Measurements from ENCODE around the gene TMEM208.

The TMEM208 gene

GRCh38 chr16:67252609-67253497, 25.9 kb downstream of the TMEM208 start:
- no peak for DNase-seq
- TF ChIP-seq GATA1 (IDR thresholded peaks at IDR 0.05; ENCODE audit: low read depth, low read length) (no peak), POLR2A (IDR thresholded peaks at IDR 0.05; ENCODE audit: low read length) (no peak)

DNA sequence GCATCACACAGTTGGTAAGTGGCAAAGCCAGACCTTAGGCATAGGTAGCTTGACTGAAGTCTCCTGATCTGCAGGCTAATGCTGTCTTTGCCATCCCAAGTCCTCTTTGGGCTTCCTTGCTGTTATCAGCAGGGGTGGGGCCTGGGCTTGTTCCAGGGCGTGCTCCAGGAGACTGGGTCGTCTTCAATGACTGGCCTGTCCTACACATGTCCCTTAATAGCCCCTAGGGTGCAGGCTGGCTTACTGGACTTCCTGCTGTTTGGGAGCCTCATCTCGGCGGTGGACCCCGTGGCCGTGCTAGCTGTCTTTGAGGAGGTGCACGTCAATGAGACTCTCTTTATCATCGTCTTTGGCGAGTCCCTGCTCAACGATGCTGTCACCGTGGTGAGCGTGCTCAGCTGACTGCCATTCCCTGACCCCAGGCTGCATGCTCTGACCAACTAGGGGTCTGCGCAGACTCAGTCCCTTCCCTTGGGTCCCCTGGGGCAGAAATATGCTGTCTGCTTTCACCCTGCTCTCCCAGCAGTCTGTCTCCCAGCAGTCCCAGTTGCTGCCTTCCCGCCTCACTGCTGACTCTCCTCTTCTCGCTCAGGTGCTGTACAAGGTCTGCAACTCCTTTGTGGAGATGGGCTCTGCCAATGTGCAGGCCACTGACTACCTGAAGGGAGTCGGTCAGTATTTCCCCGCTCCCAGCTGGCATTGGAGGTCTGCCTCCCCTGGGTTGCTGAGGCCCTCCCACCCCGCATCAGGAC, 28.0 kb downstream of the TMEM208 start:
- TF ChIP-seq POLR2A (IDR thresholded peaks at IDR 0.05; ENCODE audit: low read length), result no peak
- TF ChIP-seq GATA1 (IDR thresholded peaks at IDR 0.05; ENCODE audit: low read depth, low read length), result no peak
- peak; percentile 68 to 79 for DNase-seq

- no peak for TF ChIP-seq POLR2A (IDR thresholded peaks at IDR 0.05; ENCODE audit: low read length)
- TF ChIP-seq GATA1 (IDR thresholded peaks at IDR 0.05; ENCODE audit: low read depth, low read length), result no peak
- no peak for DNase-seq
Measured at GRCh38 chr16:67255553-67256221, 28.8 kb downstream of the TMEM208 start.

- no peak for DNase-seq
- no peak for TF ChIP-seq GATA1 (IDR thresholded peaks at IDR 0.05; ENCODE audit: low read depth, low read length)
- TF ChIP-seq POLR2A (IDR thresholded peaks at IDR 0.05; ENCODE audit: low read length), result no peak
Measured at GRCh38 chr16:67256701-67257230, 29.8 kb downstream of the TMEM208 start.

- no peak for DNase-seq
Measured at GRCh38 chr16:67257486-67258160, 30.7 kb downstream of the TMEM208 start.

GRCh38 chr16:67258161-67258835, 31.4 kb downstream of the TMEM208 start:
- no peak for TF ChIP-seq POLR2A (IDR thresholded peaks at IDR 0.05; ENCODE audit: low read length)
- no peak for TF ChIP-seq GATA1 (IDR thresholded peaks at IDR 0.05; ENCODE audit: low read depth, low read length)
- DNase-seq, result no peak

More at GRCh38 chr16:67257486-67258160, 30.7 kb downstream of the TMEM208 start:
- TF ChIP-seq GATA1 (IDR thresholded peaks at IDR 0.05; ENCODE audit: low read depth, low read length) (no peak), POLR2A (IDR thresholded peaks at IDR 0.05; ENCODE audit: low read length) (no peak)

- no peak for DNase-seq
- TF ChIP-seq POLR2A (IDR thresholded peaks at IDR 0.05; ENCODE audit: low read length) (no peak), GATA1 (IDR thresholded peaks at IDR 0.05; ENCODE audit: low read depth, low read length) (no peak)
Measured at GRCh38 chr16:67259705-67260104, 32.8 kb downstream of the TMEM208 start.

DNA sequence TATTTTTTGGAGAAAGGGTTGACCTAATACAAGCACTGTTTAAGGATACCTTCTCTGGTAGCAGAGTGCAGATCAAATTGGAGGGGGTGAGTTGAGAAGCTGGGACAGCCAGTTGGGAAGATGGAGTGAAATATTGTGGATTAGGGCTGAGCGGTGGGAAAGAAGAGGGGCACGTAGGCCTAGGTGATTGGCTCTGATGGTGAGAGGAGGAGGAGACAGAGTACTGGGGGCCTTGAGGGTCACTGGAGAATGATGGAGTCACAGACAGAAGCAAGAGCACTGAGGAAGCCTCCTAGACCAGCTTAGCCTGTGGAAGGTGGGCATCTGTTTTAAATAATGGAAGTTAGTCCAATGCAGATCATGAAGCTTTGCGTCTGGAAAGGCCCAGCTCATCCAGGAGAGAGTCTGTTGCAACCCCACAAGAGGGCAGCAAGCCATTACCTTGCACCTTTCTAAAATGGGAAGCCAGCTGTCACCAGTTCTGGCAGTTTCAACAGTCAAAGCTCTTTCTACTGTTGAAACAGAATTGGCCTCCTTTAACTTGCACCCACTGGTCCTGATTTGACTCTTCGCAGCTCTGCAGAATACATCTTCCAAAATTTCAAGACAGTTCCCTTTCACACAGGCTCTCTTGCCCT, 33.6 kb downstream of the TMEM208 start:
- TF ChIP-seq POLR2A (IDR thresholded peaks at IDR 0.05; ENCODE audit: low read length) (no peak), GATA1 (IDR thresholded peaks at IDR 0.05; ENCODE audit: low read depth, low read length) (no peak)
- DNase-seq, result peak; percentile 73 to 81

DNA sequence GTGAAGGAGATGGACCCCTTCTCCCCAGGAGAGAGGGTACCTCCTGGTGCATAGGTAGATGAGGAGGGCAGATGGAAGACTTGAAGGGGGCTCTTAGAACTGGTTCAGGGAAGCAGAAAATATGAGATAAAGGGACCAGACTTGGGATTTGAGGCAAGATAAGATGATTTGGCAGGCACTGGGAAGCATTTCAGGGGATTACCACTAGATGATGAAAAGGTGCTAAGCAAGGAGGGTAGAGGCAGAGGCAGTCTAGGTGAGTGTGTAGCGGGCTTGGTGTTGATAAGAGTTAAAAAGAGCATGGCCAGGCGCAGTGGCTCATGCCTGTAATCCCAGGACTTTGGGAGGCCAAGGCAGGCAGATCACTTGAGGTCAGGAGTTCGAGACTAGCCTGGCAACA, 36.3 kb downstream of the TMEM208 start:
- TF ChIP-seq GATA1 (IDR thresholded peaks at IDR 0.05; ENCODE audit: low read depth, low read length) (no peak), POLR2A (IDR thresholded peaks at IDR 0.05; ENCODE audit: low read length) (no peak)
- DNase-seq, result no peak

DNA sequence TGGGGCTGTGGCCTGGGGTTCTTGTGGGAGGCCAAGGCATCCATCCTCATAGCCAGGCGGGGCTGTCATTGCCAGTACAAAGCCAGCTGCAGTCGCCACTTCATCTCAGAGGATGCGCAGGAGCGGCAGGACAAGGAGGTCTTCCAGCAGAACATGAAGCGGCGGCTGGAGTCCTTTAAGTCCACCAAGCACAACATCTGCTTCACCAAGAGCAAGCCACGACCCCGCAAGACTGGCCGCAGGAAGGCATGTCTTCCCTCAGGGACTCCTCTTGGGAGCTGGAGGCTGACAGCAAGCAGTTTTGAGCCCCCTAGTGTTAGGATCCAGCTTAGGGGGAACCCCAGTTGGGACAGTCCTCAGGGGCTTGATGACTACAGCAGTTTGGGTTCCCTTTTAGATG, 37.3 kb downstream of the TMEM208 start:
- no peak for DNase-seq
- TF ChIP-seq POLR2A (IDR thresholded peaks at IDR 0.05; ENCODE audit: low read length), result no peak
- TF ChIP-seq GATA1 (IDR thresholded peaks at IDR 0.05; ENCODE audit: low read depth, low read length), result no peak

- TF ChIP-seq POLR2A (IDR thresholded peaks at IDR 0.05; ENCODE audit: low read length) (no peak), GATA1 (IDR thresholded peaks at IDR 0.05; ENCODE audit: low read depth, low read length) (no peak)
Measured at GRCh38 chr16:67264866-67265265, 37.9 kb downstream of the TMEM208 start.

DNA sequence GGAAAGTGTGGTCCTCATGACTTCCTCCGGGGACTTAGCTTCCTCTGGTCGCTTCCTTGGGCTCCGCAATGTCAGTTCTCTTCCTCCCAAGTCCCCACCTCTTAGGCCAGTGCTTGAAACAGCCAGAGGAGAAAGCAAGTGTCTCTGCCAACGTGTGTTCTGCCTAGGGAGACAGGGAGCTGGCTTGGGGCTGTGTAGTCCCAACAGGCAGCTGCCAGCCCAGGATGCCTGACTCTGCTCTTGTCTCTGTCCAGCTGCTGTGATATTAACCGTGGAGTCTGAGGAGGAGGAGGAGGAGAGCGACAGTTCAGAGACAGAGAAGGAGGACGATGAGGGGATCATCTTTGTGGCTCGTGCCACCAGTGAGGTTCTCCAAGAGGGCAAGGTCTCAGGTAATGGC, 38.9 kb downstream of the TMEM208 start:
- DNase-seq, result no peak
- peak; percentile 18 for TF ChIP-seq POLR2A (IDR thresholded peaks at IDR 0.05; ENCODE audit: low read length)
- TF ChIP-seq GATA1 (IDR thresholded peaks at IDR 0.05; ENCODE audit: low read depth, low read length), result no peak

More at GRCh38 chr16:67264866-67265265, 37.9 kb downstream of the TMEM208 start:
- DNase-seq, result no peak
